ENCODE data around the gene B4GALT5.

The B4GALT5 gene

DNA sequence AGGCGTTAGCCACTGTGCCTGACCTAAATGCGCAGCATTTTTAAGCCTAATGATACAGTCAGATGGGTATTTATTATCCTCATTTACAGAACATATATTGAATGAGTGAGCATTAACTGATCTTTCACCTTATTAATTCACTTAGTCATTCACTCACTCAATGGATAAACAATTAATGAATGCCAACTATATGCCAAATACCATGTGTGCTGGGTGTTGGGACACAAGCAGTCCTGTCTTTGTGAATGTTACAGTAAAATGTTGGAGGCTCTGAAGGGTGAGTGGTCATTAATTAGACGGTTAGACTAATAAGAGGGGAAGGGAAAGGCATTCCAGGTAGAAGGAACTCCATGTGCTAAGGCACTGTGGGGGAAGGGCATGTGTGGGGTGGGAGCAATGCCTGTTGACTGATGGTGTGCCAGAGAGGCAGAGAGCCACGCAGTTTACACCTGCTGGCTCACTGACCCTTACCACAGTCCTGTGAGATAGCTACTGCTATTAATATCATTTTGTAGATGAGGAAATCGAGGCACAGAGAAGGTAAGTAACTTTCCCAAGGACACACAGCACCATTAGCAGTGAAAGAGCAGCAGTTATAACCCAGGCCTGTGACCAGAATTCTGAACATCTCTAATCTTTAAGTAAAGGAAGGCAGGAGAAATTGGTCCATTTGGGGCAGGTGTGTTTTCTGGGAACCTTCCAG lies 38.7 kb upstream of the B4GALT5 start:
- TF ChIP-seq, protein P1, sequence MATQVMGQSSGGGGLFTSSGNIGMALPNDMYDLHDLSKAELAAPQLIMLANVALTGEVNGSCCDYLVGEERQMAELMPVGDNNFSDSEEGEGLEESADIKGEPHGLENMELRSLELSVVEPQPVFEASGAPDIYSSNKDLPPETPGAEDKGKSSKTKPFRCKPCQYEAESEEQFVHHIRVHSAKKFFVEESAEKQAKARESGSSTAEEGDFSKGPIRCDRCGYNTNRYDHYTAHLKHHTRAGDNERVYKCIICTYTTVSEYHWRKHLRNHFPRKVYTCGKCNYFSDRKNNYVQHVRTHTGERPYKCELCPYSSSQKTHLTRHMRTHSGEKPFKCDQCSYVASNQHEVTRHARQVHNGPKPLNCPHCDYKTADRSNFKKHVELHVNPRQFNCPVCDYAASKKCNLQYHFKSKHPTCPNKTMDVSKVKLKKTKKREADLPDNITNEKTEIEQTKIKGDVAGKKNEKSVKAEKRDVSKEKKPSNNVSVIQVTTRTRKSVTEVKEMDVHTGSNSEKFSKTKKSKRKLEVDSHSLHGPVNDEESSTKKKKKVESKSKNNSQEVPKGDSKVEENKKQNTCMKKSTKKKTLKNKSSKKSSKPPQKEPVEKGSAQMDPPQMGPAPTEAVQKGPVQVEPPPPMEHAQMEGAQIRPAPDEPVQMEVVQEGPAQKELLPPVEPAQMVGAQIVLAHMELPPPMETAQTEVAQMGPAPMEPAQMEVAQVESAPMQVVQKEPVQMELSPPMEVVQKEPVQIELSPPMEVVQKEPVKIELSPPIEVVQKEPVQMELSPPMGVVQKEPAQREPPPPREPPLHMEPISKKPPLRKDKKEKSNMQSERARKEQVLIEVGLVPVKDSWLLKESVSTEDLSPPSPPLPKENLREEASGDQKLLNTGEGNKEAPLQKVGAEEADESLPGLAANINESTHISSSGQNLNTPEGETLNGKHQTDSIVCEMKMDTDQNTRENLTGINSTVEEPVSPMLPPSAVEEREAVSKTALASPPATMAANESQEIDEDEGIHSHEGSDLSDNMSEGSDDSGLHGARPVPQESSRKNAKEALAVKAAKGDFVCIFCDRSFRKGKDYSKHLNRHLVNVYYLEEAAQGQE (IDR thresholded peaks at IDR 0.05; ENCODE audit: insufficient replicate concordance, low read depth): no peak
- TF ChIP-seq POLR2AphosphoS5 (IDR thresholded peaks at IDR 0.05; ENCODE audit: low read depth) (no peak), GABPA (IDR thresholded peaks at IDR 0.05; ENCODE audit: low read depth) (no peak), CTCF (IDR thresholded peaks at IDR 0.05; ENCODE audit: insufficient read depth, low read length) (no peak), SPI1 (IDR thresholded peaks at IDR 0.05; ENCODE audit: borderline replicate concordance, low read depth) (no peak)
- no peak for DNase-seq (ENCODE audit: low read depth in 1 of 2, low spot score in 1 of 2)
- Histone ChIP-seq H3K4me3 (replicated peaks; ENCODE audit: insufficient read depth, low read length) (no peak overlapping the region), H3K27ac (replicated peaks) (no peak overlapping the region), H3K27me3 (ENCODE audit: insufficient read depth, poor library complexity, severe bottlenecking) (no peaks in the 10 kb centered on the region)

GRCh38 chr20:49751397-49751736 lies 37.7 kb upstream of the B4GALT5 start:
- TF ChIP-seq CTCF (IDR thresholded peaks at IDR 0.05; ENCODE audit: insufficient read depth, low read length): no peak
- no peak for TF ChIP-seq GABPA (IDR thresholded peaks at IDR 0.05; ENCODE audit: low read depth)
- TF ChIP-seq POLR2AphosphoS5 (IDR thresholded peaks at IDR 0.05; ENCODE audit: low read depth): no peak
- TF ChIP-seq SPI1 (IDR thresholded peaks at IDR 0.05; ENCODE audit: borderline replicate concordance, low read depth): no peak
- TF ChIP-seq, protein P1 (IDR thresholded peaks at IDR 0.05; ENCODE audit: insufficient replicate concordance, low read depth): no peak
- no peak for DNase-seq (ENCODE audit: low read depth in 1 of 2, low spot score in 1 of 2)
- Histone ChIP-seq H3K27me3 (ENCODE audit: insufficient read depth, poor library complexity, severe bottlenecking) (no peaks in the 10 kb centered on the region), H3K4me3 (replicated peaks; ENCODE audit: insufficient read depth, low read length) (no peak overlapping the region), H3K27ac (replicated peaks) (peak overlapping the region; percentile 74)

DNA sequence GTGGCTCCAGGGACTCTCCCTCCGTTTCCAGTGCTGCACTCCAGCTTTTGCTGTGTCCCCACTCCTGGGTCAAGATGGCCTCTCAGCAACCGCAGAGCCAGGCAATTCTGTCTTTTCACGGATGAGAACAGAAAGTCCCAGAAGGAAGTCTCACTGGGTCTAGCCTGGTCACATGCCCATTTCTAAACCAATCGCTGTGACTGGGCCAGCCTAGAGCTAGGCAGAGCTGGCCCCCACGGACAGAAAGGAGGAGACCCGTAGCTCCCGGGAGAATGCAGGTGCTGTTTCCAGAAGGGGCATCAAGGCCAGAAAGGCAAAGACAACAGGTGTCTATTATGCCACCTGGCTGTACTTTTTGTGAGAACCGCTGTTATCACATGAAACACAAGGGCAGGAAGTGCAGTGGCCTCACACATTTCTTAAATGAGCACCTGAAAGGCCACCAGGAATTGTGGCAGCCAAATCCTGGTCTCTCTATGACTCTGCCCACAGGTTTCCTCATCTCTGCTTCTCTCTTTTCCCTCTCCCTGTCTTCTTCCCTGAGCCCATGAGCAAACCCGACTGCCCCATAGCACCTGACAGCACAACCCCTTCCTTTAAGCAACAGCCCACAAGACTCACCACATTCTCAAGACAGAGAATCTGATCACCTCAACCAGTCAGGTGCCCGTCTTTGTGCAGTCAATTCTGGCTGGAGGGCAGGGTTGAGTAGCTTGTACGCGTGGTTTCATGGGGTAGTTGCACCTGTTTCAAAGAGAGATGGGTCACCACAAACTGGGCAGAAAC lies 37.1 kb upstream of the B4GALT5 start:
- Histone ChIP-seq H3K27me3 (ENCODE audit: insufficient read depth, poor library complexity, severe bottlenecking) (no peaks in the 10 kb centered on the region), H3K27ac (replicated peaks) (peak overlapping the region; percentile 74), H3K4me3 (replicated peaks; ENCODE audit: insufficient read depth, low read length) (no peak overlapping the region)
- peak; percentile 71 to 77 for DNase-seq (ENCODE audit: low read depth in 1 of 2, low spot score in 1 of 2)
- no peak for TF ChIP-seq GABPA (IDR thresholded peaks at IDR 0.05; ENCODE audit: low read depth)
- peak; percentile 23 for TF ChIP-seq POLR2AphosphoS5 (IDR thresholded peaks at IDR 0.05; ENCODE audit: low read depth)

DNA sequence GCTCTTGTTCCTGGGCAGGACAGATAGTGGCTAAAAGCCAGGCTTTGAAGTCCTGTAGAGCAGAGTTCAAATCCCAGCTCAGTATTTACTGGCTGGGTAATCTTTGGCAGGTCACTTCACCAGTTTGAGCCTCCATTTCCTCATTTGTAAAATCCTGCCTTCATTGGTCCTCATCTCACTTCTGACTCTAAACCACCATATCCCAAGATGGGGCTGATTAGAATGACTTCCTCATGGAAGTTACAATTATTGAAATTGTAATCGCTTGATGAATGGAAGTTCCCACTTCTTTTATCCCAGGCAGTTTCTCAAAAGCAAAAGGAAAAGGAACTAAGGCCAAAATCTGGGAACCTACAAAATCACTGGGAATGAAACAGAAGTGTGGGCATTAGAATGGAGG lies 35.9 kb upstream of the B4GALT5 start:
- no peak for DNase-seq (ENCODE audit: low read depth in 1 of 2, low spot score in 1 of 2)
- H3K4me3 ChIP-seq (replicated peaks; ENCODE audit: insufficient read depth, low read length): no peak overlapping the region
- peak overlapping the region; percentile 74 for H3K27ac ChIP-seq (replicated peaks)
- TF ChIP-seq SPI1 (IDR thresholded peaks at IDR 0.05; ENCODE audit: borderline replicate concordance, low read depth) (peak; percentile 53), CTCF (IDR thresholded peaks at IDR 0.05; ENCODE audit: insufficient read depth, low read length) (no peak), GABPA (IDR thresholded peaks at IDR 0.05; ENCODE audit: low read depth) (no peak)
- H3K27me3 ChIP-seq (ENCODE audit: insufficient read depth, poor library complexity, severe bottlenecking): no peaks in the 10 kb centered on the region
